Measurements from ENCODE around the gene ZDHHC7. TPM values are rescaled to one million over a fixed set of nuclear protein-coding genes. Genes with fewer than 3 reads are reported as not detected.

ZDHHC7 gene
- total and polyA plus RNA-seq, 9 of the 15 experiments (the other 6 are each of a cell fraction or from before 2014, with no cell fraction given), result 1.7 to 49.7 (median 37.4) TPM

GRCh38 chr16:85056211-85056748, 44.9 kb upstream of the ZDHHC7 start:
- peak; percentile 56 for FAIRE-seq
- intact Hi-C loops (cut with micrococcal nuclease), result loop anchor here (2.0 to 5.0 kb wide), 3 partner anchors 27 to 73 kb away; no protein-coding TSS in a partner anchor
- no peak for TF ChIP-seq AFF4 (CRISPR knock-in tag; IDR thresholded peaks at IDR 0.05)
- no peak for TF ChIP-seq NCOA1 (IDR thresholded peaks at IDR 0.05; ENCODE audit: low read depth)
- TF ChIP-seq ZBTB34 (CRISPR knock-in tag; IDR thresholded peaks at IDR 0.05), result no peak
- 0 out of 2 replicates have a peak, but pooled peaks have one; percentile 9 for TF ChIP-seq KLF6 (CRISPR knock-in tag; IDR thresholded peaks at IDR 0.05; ENCODE audit: borderline replicate concordance)
- TF ChIP-seq GTF2E2 (tag; IDR thresholded peaks at IDR 0.05), result no peak
- TF ChIP-seq ARNT (IDR thresholded peaks at IDR 0.05), result no peak
- no peak for TF ChIP-seq SRSF1 (IDR thresholded peaks at IDR 0.05; ENCODE audit: low read depth, low read length)
- TF ChIP-seq ATF4 (CRISPR knock-in tag; IDR thresholded peaks at IDR 0.05), result no peak
- TF ChIP-seq ZNF174 (CRISPR knock-in tag; IDR thresholded peaks at IDR 0.05), result no peak
- no peak for TF ChIP-seq ARID3B (CRISPR knock-in tag; IDR thresholded peaks at IDR 0.05; ENCODE audit: borderline replicate concordance)
- TF ChIP-seq IRF1 (CRISPR knock-in tag; IDR thresholded peaks at IDR 0.05; ENCODE audit: borderline replicate concordance), result no peak
- TF ChIP-seq SMARCA5 (IDR thresholded peaks at IDR 0.05), result 0 out of 2 replicates have a peak, but pooled peaks have one; percentile 9
- no peak for TF ChIP-seq ZNF354B (CRISPR knock-in tag; IDR thresholded peaks at IDR 0.05)

More at GRCh38 chr16:85056211-85056748, 44.9 kb upstream of the ZDHHC7 start:
- Histone ChIP-seq H3K27ac (ENCODE audit: extremely low read depth, low read depth, low read length) (peak overlapping the region; percentile 67; the same call in 2 of the 3 replicates), H3K4me2 (ENCODE audit: insufficient read depth, low read length) (peak overlapping the region; percentile 77), H3K4me1 (replicated peaks in 1 of 2; ENCODE audit: control insufficient read depth in 2 of 2, insufficient read depth in 2 of 2, low read length in 2 of 2) (peaks cover 33 to 37% of the 10 kb centered on the region in 2 experiments), H2AFZ (ENCODE audit: low read depth, low read length) (peak overlapping the region; percentile 54), H3K4me3 (no peak overlapping the region), H3K9ac (ENCODE audit: insufficient read depth in 1 of 2, low read depth in 2 of 2, low read length in 2 of 2) (peak overlapping the region; percentile 44 to 66; a peak in 3 of 4 replicates), H3K79me2 (ENCODE audit: control insufficient read depth, insufficient read depth, low read length) (peaks cover 17% of the 10 kb centered on the region; the same call in 2 of the 3 replicates), H3K36me3 (ENCODE audit: control insufficient read depth, insufficient read depth, low read length) (peaks cover 21% of the 10 kb centered on the region), H3K27me3 (ENCODE audit: control insufficient read depth in 2 of 2, insufficient read depth in 2 of 2, low read length in 2 of 2) (no peaks in the 10 kb centered on the region), H3K9me1 (ENCODE audit: control insufficient read depth, insufficient read depth, low read length) (no peaks in the 10 kb centered on the region), H4K20me1 (replicated peaks; ENCODE audit: control insufficient read depth, insufficient read depth, low read length) (no peaks in the 10 kb centered on the region; the same call in 1 of the 2 replicates), H3K9me3 (replicated peaks; ENCODE audit: control insufficient read depth, insufficient read depth, low read depth, low read length) (0 out of 2 replicates have a peak, but pooled peaks cover 2% of the 10 kb centered on the region)
- ATAC-seq (peak; percentile 82), DNase-seq (ENCODE audit: extremely low read depth in 1 of 4, low spot score in 3 of 4) (peak; percentile 48 to 61 (median 58))
- ChIA-PET CTCF (ENCODE audit: low intra/inter-chr PET ratio) (interaction anchor here (0.9 to 1.4 kb wide), 3 partner anchors 30 to 55 kb away, joined by 3 to 5 read pairs (median 3); no protein-coding TSS in a partner anchor), POLR2A (interaction anchor here (0.6 to 3.2 kb wide), 10 partner anchors 9 to 507 kb away, joined by 3 to 19 read pairs (median 4); no protein-coding TSS in a partner anchor)
- in situ Hi-C loops (cut with MboI), result no loop called here
- 58% methylated on average over 16 of the region's 16 CpGs for WGBS (ENCODE audit: insufficient coverage, low coverage, missing lambda C conversion rate)
- BruUV-seq (replicated peaks), result no TSS peak

All from K562 (cell line).